CD4-positive, alpha-beta T cell treated with Interleukin-1 beta for 1 hour (primary cell): Measurements from ENCODE around the gene TEKT2.

Source experiments
- DNase-seq, 2 donors: peaks; one replicate each; pipeline ENCODE4 v3.0.0-alpha.2; 2020 to 2022

The TEKT2 gene

GRCh38 chr1:36083635-36084496 is at the start of gene TEKT2:
Gene TEKT2 (plus strand): TSS chr1:36084094. CDS start chr1:36084922, 828 bp downstream.
- DNase-seq = peak in 1 of 2 donors; percentile 23

DNA sequence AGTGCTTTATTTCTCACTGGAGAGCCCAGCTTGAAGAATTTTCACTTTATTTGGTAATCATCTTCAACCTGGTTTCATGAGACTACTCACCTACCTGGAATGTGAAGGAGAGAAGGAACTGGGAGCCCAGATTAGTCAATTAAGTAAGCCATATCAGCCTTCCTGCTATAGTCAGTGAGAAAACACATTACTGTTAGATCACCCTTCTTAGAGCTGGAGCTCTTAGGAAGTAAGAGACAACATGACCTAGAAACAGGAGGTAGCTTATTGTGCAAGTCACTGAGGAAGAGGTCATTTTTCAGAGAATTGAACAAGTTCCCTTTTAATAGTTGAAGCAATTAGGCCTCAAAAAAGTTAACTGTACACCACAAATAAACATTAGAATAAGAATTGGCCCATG is 49.2 kb upstream of the TEKT2 start:
- DNase-seq = no peak

GRCh38 chr1:36035154-36035553 is 48.7 kb upstream of the TEKT2 start:
- DNase-seq = no peak

DNA sequence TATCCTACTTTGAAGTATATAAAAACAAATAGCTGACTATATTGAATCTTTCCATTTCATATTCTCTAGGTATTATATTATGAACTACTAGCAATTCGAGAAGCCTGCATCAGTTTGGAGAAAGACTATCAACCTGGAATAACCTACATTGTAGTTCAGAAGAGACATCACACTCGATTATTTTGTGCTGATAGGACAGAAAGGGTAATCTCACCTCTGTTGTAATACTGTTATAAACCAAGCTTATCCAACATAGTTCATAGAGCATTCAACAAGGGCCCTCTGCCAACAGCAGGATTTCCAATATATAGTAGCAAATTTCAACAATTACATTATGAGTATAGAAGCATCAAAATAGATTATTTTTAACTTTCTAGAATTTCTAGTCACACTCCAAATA is 43.7 kb upstream of the TEKT2 start:
- DNase-seq = no peak

- no peak for DNase-seq
Measured at GRCh38 chr1:36051821-36052220, 32.1 kb upstream of the TEKT2 start.

DNA sequence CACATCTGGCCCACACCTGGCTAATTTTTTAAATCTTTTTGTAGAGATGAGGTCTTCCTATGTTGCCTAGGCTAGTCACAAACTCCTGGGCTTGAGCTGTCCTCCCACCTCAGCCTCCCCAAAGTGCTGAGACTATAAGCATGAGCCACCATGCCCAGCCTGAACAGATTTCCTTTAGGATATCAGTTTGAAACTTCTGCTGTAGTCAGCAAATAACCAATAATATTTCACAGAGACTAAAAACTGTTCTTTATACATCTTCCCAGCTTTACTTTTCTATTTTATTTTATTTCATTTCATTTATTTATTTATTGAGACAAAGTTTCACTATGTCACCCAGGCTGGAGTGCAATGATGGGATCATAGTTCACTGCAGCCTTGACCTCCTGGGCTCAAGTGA is 29.9 kb upstream of the TEKT2 start:
- no peak for DNase-seq

DNA sequence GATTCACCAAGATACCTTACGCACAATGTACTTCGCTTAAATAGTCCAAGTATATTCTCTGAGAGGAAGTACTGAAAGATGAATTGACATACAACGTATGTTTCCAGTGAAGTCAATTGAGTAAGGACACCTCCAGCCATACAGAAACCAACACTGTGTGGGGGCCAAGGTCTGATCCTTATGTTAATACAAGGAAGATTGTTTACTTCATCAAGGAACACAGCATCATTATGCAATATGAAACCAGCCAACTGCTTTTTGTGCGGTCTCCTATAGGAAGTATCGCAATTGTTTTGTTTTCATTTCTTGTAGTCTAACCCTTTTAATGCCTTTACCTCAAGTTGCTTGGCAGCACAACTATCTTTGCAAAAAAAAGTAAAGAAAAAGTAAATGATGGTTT is 28.2 kb upstream of the TEKT2 start:
- DNase-seq = no peak

DNA sequence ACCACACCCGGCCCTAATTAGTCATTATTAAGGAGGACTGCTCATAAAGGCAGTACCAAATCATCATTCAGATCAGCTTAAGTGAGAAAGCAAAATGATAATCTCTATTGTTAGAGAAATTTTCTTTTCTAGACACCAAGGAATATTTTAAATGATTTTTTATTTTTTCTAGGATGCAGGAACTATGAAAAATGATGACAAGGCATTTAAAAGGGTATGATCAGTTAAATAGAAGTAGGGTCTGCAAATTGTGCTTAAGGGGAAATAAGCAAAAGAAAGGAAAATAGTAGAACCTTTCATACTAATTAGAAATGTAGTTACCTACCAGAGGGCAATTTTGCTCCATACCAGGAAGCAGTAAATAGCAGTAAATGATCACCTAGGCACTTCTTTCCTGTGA is 21.6 kb upstream of the TEKT2 start:
- DNase-seq = no peak

DNA sequence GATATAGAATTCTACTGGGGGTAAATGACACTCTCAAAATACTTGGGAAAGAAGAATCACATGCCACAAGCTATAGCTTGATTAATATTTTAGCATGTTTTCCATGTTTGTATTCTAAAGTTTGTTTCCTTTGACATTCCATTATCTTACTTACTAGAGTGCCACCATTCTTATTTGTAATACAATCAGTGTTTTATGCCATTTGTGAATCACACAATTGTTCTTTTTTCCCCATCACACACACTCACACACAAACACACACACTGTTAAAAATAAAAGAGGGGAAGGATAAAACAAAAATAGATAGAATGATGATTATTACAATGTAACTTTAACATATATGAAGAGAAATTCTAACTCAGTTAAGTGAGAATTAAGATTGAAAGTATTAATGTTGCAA is 16.0 kb upstream of the TEKT2 start:
- DNase-seq = no peak

GRCh38 chr1:36068866-36069265 is 15.0 kb upstream of the TEKT2 start:
- no peak for DNase-seq

DNA sequence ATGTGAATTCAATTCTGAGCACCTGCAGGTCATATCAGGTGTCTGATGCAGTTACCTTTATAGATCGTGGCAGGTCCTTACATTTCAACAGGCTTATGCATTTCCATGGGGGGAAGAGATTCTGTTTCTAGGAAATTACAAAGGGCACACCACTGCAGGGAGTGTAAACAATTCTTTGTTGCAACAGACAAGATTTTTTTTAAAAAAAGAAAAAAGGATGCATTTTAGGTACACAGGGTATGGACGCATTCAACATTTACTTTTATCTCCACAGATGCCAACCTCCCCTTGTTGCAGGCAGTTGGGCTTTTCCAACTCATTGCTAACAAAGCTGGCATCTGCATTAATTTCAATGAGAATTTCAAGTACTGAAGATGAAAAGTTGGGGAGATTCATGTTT is 13.5 kb upstream of the TEKT2 start:
- no peak for DNase-seq

DNA sequence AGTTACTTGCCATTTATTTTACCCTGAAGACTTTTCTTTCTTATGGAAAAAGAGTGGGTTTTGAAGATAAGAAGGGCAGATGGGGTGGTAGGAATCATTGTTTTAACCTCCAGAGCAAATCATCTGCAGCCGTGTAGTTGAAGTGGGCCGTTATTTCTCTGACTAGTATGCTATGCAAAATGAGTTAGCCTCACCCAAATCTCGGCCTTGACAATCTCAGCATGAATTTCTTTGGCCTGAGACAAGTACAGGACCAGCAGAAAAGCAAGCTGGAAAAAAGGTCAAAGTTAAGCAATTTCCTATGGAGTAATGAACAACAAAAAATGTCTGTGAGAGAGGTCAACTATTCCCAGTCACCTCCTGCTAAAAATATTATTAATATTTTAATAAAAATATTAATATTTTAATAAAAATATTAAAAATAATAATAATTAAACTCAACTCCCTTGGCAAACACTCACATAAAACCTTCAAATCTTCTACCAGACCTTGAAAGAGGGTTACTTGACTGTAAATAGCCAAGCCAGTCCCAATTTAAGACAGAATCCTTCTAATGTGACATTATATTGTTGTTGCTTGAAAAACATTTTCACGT is 6.8 kb upstream of the TEKT2 start:
- DNase-seq = no peak

GRCh38 chr1:36080236-36080635 is 3.7 kb upstream of the TEKT2 start:
- DNase-seq = no peak

DNA sequence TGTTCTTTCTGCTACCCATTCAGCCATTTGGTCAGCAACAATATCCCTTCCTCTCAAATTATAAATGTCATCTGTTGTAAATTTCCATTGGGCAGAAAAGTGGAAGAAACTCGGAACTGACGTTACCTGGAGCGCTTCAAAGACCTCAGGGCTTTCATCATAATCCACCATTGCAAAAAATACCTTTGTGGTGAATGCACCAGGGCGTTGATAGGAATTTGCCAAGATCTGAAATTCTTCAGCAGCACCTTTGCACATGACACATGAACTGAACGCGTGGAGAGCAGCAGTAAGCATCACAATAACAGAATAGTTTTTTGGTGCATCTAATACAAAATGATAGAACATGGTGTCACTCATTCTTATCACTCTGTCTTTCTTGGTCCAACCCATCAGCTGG is 3.1 kb upstream of the TEKT2 start:
- no peak for DNase-seq

DNA sequence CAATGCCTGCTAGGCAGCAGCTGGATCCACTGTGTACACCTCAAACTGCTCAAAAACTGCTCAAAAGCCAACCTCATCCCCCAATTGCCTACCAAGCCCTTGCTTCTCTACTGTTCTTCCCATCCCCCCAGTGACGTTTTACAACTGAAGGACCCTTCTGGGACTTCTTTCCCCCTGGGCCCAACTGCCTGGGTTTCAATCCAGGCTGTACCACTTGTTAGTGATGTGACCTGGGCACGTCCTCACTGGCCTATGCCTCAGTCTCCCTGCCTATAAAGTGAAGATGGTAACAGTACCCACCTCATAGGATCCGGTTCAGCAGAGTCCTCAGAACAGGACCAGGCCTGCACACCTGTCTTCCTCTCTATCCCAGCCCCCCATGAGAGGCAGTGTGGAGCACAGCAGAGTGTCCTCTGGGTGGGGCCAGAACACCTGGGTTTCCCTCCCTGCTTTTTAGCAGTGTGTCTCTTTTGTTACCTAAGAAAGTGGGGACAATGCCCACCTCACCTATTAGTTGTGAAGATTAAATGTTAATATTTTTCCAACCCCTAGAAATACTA is 1.9 kb upstream of the TEKT2 start:
- no peak for DNase-seq

DNA sequence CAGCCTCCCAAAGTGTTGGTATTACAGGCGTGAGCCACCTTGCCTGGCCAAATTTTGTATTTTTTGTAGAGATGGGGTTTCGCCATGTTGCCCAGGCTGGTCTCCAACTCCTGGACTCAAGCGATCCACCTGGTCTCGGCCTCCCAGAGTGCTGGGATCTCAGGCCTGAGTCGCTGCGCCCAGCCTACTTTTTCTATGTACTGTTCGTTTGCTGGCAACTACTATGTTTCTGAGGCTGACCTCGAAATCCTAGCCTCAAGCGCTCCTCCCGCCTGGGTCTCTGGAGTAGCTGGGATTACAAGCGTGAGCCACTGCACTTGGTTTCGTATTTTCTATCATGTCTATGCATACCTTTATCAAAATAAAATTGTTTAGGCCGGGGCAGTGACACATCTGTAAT is 675 bp upstream of the TEKT2 start:
- no peak for DNase-seq

DNA sequence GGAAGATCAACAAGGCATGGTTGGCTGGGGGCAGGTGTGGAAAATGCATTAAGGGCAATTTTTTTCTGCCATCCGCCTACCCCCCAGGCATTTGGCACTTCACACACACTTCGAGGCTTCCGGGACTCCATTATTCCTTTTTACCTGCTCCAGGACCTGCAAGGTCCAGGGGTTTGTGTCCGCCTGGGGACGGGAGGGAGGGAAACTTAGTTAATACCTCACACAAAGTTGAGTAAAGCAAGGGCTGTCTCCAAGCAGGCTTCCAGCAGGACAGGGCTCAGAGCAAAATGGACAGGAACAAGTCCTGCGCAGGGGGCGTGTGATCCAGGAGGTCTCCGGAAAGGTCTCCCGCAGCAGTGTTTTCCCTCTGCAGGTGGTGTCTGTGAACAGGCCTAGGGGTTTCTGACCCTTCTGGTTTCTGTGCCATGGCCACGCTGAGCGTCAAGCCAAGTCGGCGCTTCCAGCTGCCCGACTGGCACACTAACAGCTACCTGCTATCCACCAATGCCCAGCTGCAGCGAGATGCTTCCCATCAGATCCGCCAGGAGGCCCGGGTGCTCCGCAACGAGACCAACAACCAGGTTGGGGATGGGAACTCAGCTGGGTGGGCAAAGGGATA is 712 bp downstream of the TEKT2 start:
- no peak for DNase-seq

DNA sequence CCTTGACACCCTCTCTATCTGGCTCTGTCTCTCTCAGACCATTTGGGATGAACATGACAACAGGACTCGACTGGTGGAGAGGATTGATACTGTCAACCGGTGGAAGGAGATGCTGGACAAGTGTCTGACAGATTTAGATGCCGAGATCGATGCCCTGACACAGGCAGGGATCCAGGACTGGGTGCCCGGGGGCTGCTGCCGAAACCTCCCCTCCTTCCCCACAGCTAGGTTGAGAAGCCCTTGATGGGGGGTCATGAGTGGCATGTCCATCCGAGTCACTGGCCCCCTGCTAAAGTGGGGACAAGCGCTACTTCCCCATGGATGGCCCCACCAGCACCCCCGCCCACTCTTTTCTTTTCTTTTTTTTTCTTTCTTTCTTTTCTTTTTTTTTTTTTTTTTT is 1.2 kb downstream of the TEKT2 start:
- no peak for DNase-seq

DNA sequence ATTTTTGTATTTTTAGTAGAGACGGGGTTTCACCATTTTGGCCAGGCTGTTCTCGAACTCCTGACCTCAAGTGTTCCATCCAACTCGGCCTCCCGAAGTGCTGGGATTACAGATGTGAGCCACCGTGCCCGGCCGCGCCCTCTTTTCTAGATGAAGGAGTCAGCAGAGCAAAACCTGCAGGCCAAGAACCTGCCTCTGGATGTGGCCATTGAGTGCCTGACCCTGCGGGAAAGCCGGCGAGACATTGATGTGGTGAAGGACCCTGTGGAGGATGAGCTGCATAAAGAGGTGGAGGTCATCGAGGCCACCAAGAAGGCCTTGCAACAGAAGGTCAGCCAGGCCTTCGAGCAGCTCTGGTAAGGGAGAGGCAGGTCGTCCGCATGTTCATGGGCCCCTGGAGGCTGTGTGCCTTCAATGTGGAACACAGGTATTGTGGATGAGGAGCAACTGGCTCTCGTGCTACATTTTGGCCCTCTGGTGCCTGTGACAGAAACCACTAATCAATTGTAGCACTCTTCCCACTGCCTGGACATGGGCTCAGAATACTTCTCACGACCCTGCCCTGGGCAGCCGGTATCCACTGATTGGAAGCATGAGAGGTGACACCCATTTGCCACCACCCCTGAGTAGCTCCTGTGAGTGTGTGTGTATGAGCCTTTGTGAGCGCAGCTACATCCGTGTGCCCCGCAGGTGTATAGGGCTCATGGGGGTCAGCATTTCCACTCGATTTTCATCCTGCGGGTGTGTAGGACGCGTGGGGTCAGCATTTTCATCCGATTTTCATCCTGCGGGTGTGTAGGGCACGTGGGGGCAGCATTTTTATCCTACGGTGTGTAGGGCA is 2.0 kb downstream of the TEKT2 start:
- DNase-seq = no peak

- no peak for DNase-seq
Measured at GRCh38 chr1:36086529-36087232, 2.8 kb downstream of the TEKT2 start.

DNA sequence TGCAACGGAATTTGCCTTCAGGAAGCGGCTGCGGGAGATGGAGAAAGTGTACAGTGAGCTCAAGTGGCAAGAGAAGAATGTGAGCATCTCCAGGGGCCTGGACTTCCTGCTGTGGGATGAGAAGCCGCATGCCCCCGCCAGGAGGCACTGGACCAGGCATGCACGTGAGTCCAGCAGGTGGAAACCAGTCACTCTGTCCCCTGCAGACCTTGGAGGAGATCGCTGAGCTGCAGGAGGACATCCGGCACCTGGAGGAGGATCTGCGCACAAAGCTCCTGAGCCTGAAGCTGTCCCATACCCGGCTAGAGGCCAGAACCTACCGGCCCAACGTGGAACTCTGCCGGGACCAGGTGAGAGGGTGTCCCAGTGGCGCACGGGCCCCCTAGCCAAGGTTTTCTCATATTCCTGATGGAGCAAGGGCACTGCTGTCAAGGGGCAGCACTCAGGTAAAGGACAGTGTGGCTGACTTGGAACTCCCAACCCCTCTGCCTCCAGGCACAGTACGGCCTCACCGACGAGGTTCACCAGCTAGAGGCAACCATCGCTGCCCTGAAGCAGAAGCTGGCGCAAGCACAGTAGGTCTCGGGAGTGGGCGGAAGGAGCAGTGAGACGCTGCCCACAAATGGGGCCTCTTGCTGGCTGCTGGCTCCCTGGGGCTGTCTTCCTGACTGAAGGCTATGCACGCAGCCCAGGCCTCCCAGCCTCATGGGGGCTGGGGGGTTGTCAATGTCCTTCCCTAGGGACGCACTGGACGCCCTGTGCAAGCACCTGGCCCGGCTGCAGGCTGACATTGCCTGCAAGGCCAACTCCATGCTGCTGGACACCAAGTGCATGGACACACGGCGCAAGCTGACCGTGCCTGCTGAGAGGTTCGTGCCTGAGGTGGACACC is 3.6 kb downstream of the TEKT2 start:
- DNase-seq = no peak
